Activated CD4-positive, alpha-beta T cell treated with anti-CD3 and anti-CD28 coated beads, Interleukin-2, amount 10 ng/mL, durations not matched to agents 24 days and 14 days (primary cell): ENCODE data around the gene RPL37A. TPM values are rescaled to one million over a fixed set of nuclear protein-coding genes. Genes with fewer than 3 reads are reported as not detected.
A peak's percentile ranks its signal among the peaks of the same experiment; 100 is the strongest.

Experiments
- DNase-seq: peaks from one replicate; pipeline ENCODE4 v3.0.0; 2022
- H3K27ac Mint-ChIP-seq: one replicate; pipeline ENCODE4 v1.8.0; 2022; ENCODE audit warnings: mild to moderate bottlenecking, mixed read lengths
- H3K27me3 Mint-ChIP-seq: one replicate; pipeline ENCODE4 v1.8.0; 2022; ENCODE audit warnings: mixed read lengths
- H3K36me3 Mint-ChIP-seq: one replicate; pipeline ENCODE4 v1.8.0; 2022; ENCODE audit warnings: low read depth, mild to moderate bottlenecking, mixed read lengths
- H3K4me1 Mint-ChIP-seq: one replicate; pipeline ENCODE4 v1.8.0; 2021; ENCODE audit warnings: mixed read lengths
- H3K4me3 Mint-ChIP-seq: one replicate; pipeline ENCODE4 v1.8.0; 2022; ENCODE audit warnings: mild to moderate bottlenecking, moderate library complexity, mixed read lengths
- H3K9me3 Mint-ChIP-seq: one replicate; pipeline ENCODE4 v1.8.0; 2021; ENCODE audit warnings: mixed read lengths
- intact Hi-C: fragments of 100-400 bp; cut with micrococcal nuclease; formaldehyde crosslinking; loops from one replicate; pipeline ENCODE4 v1.15.1; 2023
- total RNA-seq: library from RNA; stranded (reverse); gene quantifications from 2 replicates; pipeline ENCODE4 v1.2.3, GENCODE V29; 2022

Gene RPL37A
- total RNA-seq = 3,125 and 3,168 TPM in 2 replicates

- peak; percentile 97 for DNase-seq
- Mint-ChIP-seq H3K27ac (peak within 1 kb of the TSS; percentile 95), H3K36me3 (peaks cover 53% of the 10 kb centered on the region), H3K4me3 (peak within 1 kb of the TSS; percentile 100), H3K4me1 (peaks cover 50% of the 10 kb centered on the region), H3K9me3 (no peaks in the 10 kb centered on the region), H3K27me3 (no peaks in the 10 kb centered on the region)
- intact Hi-C loops = loop anchor here (1.0 to 5.0 kb wide), 5 partner anchors 20 to 390 kb away; partner anchors contain the start of genes SMARCAL1 and XRCC5
Observed at GRCh38 chr2:216498379-216499352, at the start of gene RPL37A. RPL37A (plus strand) TSS chr2:216498844; CDS start chr2:216498875, 31 bp downstream.

- Mint-ChIP-seq H3K4me1 (no peaks in the 10 kb centered on the region), H3K27me3 (no peaks in the 10 kb centered on the region), H3K36me3 (peaks cover 83% of the 10 kb centered on the region), H3K9me3 (peaks cover 7% of the 10 kb centered on the region), H3K4me3 (no peak overlapping the region), H3K27ac (no peak overlapping the region)
- intact Hi-C loops = no loop called here
- DNase-seq = no peak
Observed at GRCh38 chr2:216450346-216450745, 48.3 kb upstream of the RPL37A start.

DNA sequence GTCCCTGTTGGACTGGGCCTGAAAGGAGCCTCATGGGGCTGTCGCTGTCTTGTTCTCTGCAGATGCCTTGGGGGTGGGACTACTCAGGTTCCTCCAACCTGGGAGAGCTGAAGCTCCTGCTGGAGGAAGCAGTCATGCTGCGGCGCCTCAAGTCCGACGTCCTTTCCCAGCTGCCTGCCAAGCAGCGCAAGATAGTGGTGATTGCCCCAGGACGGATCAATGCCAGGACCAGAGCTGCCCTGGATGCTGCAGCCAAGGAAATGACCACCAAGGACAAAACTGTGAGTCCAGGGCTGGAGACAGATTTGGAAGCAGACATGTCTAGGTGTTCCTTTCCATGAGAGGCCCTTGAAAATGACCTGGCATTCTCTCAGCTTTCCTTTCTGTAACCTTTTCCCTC is 47.9 kb upstream of the RPL37A start:
- Mint-ChIP-seq H3K9me3 (peaks cover 9% of the 10 kb centered on the region), H3K27me3 (no peaks in the 10 kb centered on the region), H3K4me3 (no peak overlapping the region), H3K27ac (no peak overlapping the region), H3K36me3 (peaks cover 84% of the 10 kb centered on the region), H3K4me1 (no peaks in the 10 kb centered on the region)
- intact Hi-C loops = no loop called here
- DNase-seq = no peak

GRCh38 chr2:216453955-216454614 is 44.6 kb upstream of the RPL37A start:
- Mint-ChIP-seq H3K27me3 (no peaks in the 10 kb centered on the region), H3K36me3 (peaks cover 60% of the 10 kb centered on the region)
- intact Hi-C loops = no loop called here

GRCh38 chr2:216463148-216463547 is 35.5 kb upstream of the RPL37A start:
- DNase-seq = no peak
- no peaks in the 10 kb centered on the region for H3K4me1 Mint-ChIP-seq
- no peak overlapping the region for H3K27ac Mint-ChIP-seq
- no peaks in the 10 kb centered on the region for H3K27me3 Mint-ChIP-seq
- no peaks in the 10 kb centered on the region for H3K9me3 Mint-ChIP-seq
- H3K36me3 Mint-ChIP-seq = peaks cover 26% of the 10 kb centered on the region
- intact Hi-C loops = no loop called here
- no peak overlapping the region for H3K4me3 Mint-ChIP-seq

More at GRCh38 chr2:216453955-216454614, 44.6 kb upstream of the RPL37A start:
- H3K4me1 Mint-ChIP-seq = no peaks in the 10 kb centered on the region
- H3K4me3 Mint-ChIP-seq = no peak overlapping the region
- H3K27ac Mint-ChIP-seq = no peak overlapping the region
- H3K9me3 Mint-ChIP-seq = peaks cover 12% of the 10 kb centered on the region
- no peak for DNase-seq

DNA sequence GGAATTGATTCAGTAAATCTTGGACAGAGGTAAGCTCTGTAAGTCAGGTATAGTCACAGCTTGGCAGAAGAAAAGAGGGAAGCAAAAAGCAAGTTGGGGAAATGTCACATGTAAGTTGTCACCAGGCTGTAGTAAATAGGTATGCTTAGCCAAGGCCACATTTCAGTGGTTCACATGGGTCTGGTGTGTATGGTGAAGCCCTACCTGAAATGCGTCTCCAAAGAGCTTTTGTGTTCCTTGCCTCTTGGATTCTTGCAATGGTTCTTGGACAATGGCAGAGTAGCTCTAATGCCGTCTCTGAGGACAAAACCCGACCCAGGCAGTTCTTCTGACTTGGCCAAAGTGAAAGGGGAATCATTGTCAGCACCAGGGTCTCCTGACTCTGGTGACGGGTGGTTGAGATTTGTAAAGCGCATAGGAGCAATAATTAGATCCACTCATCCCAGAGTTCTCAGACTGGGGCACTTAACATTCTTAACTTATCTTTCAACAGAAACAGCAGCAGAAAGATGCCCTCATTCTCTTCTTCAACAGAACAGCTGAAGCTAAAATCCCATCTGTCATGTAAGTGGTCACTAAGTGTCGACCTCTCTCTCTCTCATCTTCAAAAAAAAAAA is 34.4 kb upstream of the RPL37A start:
- Mint-ChIP-seq H3K4me1 (no peaks in the 10 kb centered on the region), H3K36me3 (peaks cover 31% of the 10 kb centered on the region), H3K4me3 (no peak overlapping the region), H3K27me3 (no peaks in the 10 kb centered on the region), H3K9me3 (no peaks in the 10 kb centered on the region), H3K27ac (no peak overlapping the region)
- DNase-seq = no peak
- intact Hi-C loops = no loop called here

DNA sequence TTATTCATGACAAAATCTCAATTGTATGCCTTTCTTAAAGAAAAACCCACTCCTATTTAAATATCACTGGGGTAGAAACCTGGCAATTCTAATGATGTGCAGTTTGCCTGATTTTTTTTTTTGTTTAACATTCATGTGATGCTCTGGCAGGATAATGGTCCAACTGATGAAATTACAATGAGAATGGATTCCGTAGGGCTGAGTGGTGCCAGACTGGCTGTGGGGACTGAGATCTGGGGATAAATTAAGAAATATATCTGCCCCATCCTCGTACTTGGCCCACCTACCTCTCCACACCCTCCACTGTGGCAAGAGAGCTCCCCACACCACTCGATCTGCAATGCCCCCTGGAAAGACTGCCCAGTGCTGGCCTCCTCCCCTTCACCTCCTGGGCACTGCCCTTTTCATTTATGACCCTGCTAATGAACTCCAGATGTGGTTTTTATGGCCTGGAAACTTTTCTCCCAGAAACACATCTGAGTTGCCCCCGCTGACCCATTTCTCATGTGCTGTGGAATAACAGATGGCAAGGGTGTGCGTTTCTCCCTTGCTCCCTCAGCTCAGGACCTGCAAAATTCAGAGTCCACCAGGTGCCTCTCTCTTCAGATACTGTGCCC is 33.0 kb upstream of the RPL37A start:
- no peak overlapping the region for H3K27ac Mint-ChIP-seq
- H3K36me3 Mint-ChIP-seq = peaks cover 39% of the 10 kb centered on the region
- no peaks in the 10 kb centered on the region for H3K27me3 Mint-ChIP-seq
- no peaks in the 10 kb centered on the region for H3K9me3 Mint-ChIP-seq
- no peaks in the 10 kb centered on the region for H3K4me1 Mint-ChIP-seq
- H3K4me3 Mint-ChIP-seq = no peak overlapping the region
- intact Hi-C loops = no loop called here
- DNase-seq = peak; percentile 43

GRCh38 chr2:216467845-216468244 is 30.8 kb upstream of the RPL37A start:
- no peaks in the 10 kb centered on the region for H3K27me3 Mint-ChIP-seq
- DNase-seq = no peak
- no peaks in the 10 kb centered on the region for H3K9me3 Mint-ChIP-seq
- H3K27ac Mint-ChIP-seq = no peak overlapping the region
- intact Hi-C loops = no loop called here
- H3K4me3 Mint-ChIP-seq = no peak overlapping the region
- H3K4me1 Mint-ChIP-seq = no peaks in the 10 kb centered on the region
- H3K36me3 Mint-ChIP-seq = peaks cover 33% of the 10 kb centered on the region

DNA sequence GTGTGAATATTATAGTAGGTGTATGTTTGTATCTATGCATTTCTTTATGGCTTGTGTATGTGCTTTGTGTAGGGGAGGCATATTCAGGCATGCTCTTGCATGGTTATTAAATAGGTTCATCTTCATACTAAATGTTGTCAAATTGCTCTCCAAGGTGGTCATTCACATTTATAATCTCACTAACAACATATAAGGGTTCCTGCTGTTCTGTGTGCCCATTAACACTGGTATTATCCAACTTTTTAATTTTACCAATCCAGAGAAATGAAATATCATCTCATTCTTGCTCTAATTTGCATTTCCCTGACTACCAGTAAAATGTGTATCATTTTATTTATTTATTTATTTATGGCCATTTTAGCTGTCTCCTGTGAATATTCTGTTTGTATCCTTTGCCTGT is 29.0 kb upstream of the RPL37A start:
- H3K4me3 Mint-ChIP-seq = no peak overlapping the region
- H3K27me3 Mint-ChIP-seq = no peaks in the 10 kb centered on the region
- H3K9me3 Mint-ChIP-seq = no peaks in the 10 kb centered on the region
- H3K4me1 Mint-ChIP-seq = peaks cover under 1% of the 10 kb centered on the region
- no peak overlapping the region for H3K27ac Mint-ChIP-seq
- DNase-seq = no peak
- intact Hi-C loops = loop anchor here (10.0 kb wide), 2 partner anchors 125 to 755 kb away; no protein-coding TSS in a partner anchor
- H3K36me3 Mint-ChIP-seq = peaks cover 26% of the 10 kb centered on the region

GRCh38 chr2:216473187-216473586 is 25.5 kb upstream of the RPL37A start:
- DNase-seq = no peak
- intact Hi-C loops = loop anchor here (10.0 kb wide), 2 partner anchors 128 to 752 kb away; no protein-coding TSS in a partner anchor
- peaks cover 17% of the 10 kb centered on the region for H3K4me1 Mint-ChIP-seq
- H3K4me3 Mint-ChIP-seq = no peak overlapping the region
- H3K27ac Mint-ChIP-seq = no peak overlapping the region
- H3K36me3 Mint-ChIP-seq = peaks cover 35% of the 10 kb centered on the region
- H3K27me3 Mint-ChIP-seq = no peaks in the 10 kb centered on the region
- H3K9me3 Mint-ChIP-seq = no peaks in the 10 kb centered on the region

DNA sequence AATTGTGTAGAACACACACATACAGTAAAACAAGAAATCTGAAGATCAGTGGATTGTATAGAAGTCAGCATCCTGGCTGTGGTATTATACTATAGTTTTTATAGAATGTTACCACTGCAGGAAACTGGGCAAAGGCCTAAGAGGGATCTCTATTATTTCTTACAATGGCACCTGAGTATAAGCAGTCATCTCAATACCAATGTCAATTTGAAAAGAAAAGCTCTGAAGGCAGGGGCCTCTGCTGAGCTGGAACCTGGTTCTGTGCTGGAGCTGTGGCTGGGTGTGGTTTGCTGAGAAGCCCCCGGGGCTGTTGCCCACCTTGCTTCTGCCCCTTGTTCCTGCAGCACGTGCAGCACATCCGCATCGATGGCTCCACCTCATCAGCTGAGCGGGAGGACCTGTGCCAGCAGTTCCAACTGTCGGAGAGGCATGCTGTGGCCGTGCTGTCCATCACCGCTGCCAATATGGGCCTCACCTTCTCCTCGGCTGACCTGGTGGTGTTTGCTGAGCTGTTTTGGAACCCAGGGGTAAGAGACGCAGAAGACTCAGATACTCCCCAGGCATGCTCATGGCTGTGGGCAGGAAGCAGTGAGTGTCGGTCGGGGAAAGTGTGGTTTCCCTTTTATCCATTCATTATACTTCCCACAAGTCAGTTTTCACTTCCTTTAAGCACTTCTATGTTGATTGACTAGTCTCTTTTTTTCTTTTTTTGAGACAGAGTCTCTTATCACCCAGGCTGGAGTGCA is 23.5 kb upstream of the RPL37A start:
- Mint-ChIP-seq H3K27ac (peak overlapping the region; percentile 67), H3K4me3 (peak overlapping the region; percentile 48), H3K9me3 (no peaks in the 10 kb centered on the region), H3K4me1 (peaks cover 19% of the 10 kb centered on the region), H3K36me3 (peaks cover 36% of the 10 kb centered on the region), H3K27me3 (no peaks in the 10 kb centered on the region)
- DNase-seq = peak; percentile 77
- intact Hi-C loops = loop anchor here (5.0 to 10.0 kb wide), 4 partner anchors 63 to 750 kb away; partner anchors contain the start of gene SMARCAL1

GRCh38 chr2:216475767-216476166 is 22.9 kb upstream of the RPL37A start:
- intact Hi-C loops = loop anchor here (5.0 to 10.0 kb wide), 4 partner anchors 63 to 749 kb away; partner anchors contain the start of gene SMARCAL1
- peak; percentile 53 for DNase-seq
- peaks cover 19% of the 10 kb centered on the region for H3K4me1 Mint-ChIP-seq
- no peaks in the 10 kb centered on the region for H3K27me3 Mint-ChIP-seq
- peak overlapping the region; percentile 67 for H3K27ac Mint-ChIP-seq
- peak overlapping the region; percentile 48 for H3K4me3 Mint-ChIP-seq
- no peaks in the 10 kb centered on the region for H3K9me3 Mint-ChIP-seq
- H3K36me3 Mint-ChIP-seq = peaks cover 36% of the 10 kb centered on the region
